Measurements from ENCODE around the gene EIF6. TPM values are rescaled to one million over a fixed set of nuclear protein-coding genes. Genes with fewer than 3 reads are reported as not detected.
A peak's percentile ranks its signal among the peaks of the same experiment; 100 is the strongest.

EIF6 gene
- total and polyA plus RNA-seq, 9 of the 15 experiments (the other 6 are each of a cell fraction or from before 2014, with no cell fraction given): 165 to 832 (median 229) TPM

DNA sequence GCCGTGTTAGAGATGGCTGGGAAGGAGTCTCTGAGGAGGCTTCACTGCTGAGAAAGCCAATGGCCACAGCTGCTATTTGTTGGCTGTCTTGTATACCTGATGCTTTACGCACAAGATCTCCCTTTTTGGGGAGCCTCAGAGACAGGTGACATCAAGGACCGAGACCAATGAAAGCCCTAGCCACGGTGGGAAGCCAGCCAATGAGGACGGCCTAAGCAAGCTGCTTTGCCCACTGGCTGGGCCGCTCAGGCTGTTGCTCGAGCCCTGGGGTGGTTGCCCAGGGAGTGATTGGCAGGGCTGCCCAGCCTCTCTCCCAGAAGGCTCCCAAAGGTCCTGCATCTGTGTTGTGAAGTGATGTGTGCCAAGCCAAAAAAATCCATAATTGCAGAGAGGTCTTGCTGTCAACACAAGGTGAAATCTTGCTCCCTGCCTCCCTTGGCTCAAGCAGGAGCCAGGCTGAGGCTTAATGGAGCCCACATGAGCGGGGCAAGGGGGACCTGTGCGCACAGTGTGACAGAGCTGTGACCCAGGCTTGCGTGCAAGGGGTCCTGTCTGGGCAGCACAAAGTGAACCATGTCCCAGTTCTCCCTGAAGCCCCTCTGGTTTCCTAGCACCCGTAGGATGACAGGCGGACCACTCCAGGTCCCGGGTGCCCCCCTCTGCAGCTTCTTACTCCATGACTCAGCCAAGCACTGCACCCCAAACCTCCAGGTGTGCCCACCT lies 11.0 kb downstream of the EIF6 start:
- Histone ChIP-seq H3K27ac (ENCODE audit: extremely low read depth, low read depth, low read length) (no peak overlapping the region), H3K27me3 (ENCODE audit: control insufficient read depth in 2 of 2, insufficient read depth in 2 of 2, low read length in 2 of 2) (no peaks in the 10 kb centered on the region), H3K4me2 (ENCODE audit: insufficient read depth, low read length) (no peak overlapping the region), H3K4me3 (no peak overlapping the region), H3K9me1 (ENCODE audit: control insufficient read depth, insufficient read depth, low read length) (no peaks in the 10 kb centered on the region), H4K20me1 (replicated peaks; ENCODE audit: control insufficient read depth, insufficient read depth, low read length) (no peaks in the 10 kb centered on the region), H3K9ac (ENCODE audit: insufficient read depth in 1 of 2, low read depth in 2 of 2, low read length in 2 of 2) (peak overlapping the region in 1 of 2 experiments; percentile 69; a peak in 1 of 4 replicates), H3K9me3 (replicated peaks; ENCODE audit: control insufficient read depth, insufficient read depth, low read depth, low read length) (no peaks in the 10 kb centered on the region), H3K36me3 (ENCODE audit: control insufficient read depth, insufficient read depth, low read length) (peaks cover 32% of the 10 kb centered on the region; the same call in 2 of the 3 replicates), H3K4me1 (replicated peaks in 1 of 2; ENCODE audit: control insufficient read depth in 2 of 2, insufficient read depth in 2 of 2, low read length in 2 of 2) (peaks cover 16 to 61% of the 10 kb centered on the region in 2 experiments; a peak in 4 of 5 replicates), H3K79me2 (ENCODE audit: control insufficient read depth, insufficient read depth, low read length) (peaks cover 15% of the 10 kb centered on the region), H2AFZ (ENCODE audit: low read depth, low read length) (no peak overlapping the region)
- ATAC-seq (no peak), DNase-seq (ENCODE audit: extremely low read depth in 1 of 4, low spot score in 3 of 4) (no peak), FAIRE-seq (no peak)
- no TSS peak for BruUV-seq (replicated peaks)
- in situ Hi-C loops (cut with MboI) (no loop called here), intact Hi-C loops (cut with micrococcal nuclease) (no loop called here)
- POLR2A ChIA-PET: interaction anchor here (0.6 kb wide), 1 partner anchor 953 kb away, joined by 3 read pairs; no protein-coding TSS in a partner anchor
- TF ChIP-seq, protein P1, sequence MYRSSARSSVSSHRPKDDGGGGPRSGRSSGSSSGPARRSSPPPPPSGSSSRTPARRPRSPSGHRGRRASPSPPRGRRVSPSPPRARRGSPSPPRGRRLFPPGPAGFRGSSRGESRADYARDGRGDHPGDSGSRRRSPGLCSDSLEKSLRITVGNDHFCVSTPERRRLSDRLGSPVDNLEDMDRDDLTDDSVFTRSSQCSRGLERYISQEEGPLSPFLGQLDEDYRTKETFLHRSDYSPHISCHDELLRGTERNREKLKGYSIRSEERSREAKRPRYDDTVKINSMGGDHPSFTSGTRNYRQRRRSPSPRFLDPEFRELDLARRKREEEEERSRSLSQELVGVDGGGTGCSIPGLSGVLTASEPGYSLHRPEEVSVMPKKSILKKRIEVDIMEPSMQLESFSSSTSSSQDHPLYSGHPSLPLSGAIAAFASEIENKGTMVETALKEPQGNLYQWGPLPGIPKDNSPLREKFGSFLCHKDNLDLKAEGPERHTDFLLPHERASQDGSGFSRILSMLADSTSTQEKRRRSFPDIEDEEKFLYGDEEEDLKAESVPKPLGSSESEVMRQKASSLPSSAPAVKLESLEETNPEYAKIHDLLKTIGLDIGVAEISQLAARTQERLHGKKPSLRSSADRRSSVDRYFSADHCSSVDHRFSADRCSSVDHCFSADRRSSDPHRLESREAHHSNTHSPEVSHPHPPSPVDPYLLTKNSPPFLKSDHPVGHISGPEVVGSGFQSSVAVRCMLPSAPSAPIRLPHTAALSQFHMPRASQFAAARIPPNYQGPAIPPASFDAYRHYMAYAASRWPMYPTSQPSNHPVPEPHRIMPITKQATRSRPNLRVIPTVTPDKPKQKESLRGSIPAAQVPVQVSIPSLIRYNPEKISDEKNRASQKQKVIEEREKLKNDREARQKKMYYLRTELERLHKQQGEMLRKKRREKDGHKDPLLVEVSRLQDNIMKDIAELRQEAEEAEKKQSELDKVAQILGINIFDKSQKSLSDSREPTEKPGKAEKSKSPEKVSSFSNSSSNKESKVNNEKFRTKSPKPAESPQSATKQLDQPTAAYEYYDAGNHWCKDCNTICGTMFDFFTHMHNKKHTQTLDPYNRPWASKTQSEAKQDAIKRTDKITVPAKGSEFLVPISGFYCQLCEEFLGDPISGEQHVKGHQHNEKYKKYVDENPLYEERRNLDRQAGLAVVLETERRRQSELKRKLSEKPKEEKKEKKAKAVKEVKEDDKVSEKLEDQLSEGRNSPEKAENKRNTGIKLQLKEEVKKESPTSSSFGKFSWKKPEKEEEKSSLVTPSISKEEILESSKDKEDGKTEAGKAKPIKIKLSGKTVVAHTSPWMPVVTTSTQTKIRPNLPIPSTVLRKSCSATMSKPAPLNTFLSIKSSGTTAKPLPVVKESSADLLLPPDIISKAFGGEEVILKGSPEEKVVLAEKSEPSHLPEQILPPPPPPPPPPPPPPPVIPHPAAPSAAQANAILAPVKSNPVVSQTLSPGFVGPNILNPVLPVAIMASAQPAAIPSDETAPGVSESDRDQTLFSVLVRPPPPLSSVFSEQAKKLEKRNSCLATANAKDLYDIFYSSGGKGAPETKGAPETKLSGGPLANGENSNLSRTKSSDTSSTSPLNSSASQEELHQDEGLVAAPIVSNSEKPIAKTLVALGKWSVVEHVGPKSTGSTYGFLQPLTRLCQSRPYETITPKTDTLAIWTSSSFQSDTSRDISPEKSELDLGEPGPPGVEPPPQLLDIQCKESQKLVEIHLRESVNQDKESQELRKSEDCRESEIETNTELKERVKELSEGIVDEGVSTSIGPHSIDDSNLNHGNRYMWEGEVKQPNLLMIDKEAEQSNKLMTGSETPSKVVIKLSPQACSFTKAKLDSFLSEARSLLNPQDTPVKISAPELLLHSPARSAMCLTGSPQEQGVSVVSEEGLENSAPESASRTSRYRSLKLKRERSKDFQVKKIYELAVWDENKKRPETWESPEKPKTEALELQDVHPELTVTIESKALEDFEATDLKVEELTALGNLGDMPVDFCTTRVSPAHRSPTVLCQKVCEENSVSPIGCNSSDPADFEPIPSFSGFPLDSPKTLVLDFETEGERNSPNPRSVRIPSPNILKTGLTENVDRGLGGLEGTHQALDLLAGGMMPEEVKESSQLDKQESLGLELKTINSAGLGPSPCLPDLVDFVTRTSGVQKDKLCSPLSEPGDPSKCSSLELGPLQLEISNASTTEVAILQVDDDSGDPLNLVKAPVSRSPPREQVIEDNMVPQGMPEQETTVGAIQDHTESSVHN (IDR thresholded peaks at IDR 0.05; ENCODE audit: borderline replicate concordance in 1 of 2, low read depth in 1 of 2): no peak
- no peak for TF ChIP-seq ETS1 (conservative IDR thresholded peaks at IDR 0.05; ENCODE audit: control insufficient read depth, low read depth, low read length)
- 74% methylated on average over 13 of the region's 13 CpGs for WGBS (ENCODE audit: insufficient coverage, low coverage, missing lambda C conversion rate)
- CTCF ChIA-PET (ENCODE audit: low intra/inter-chr PET ratio): no interaction called here

All from K562 (cell line).